Esophagus muscularis mucosa (tissue), 4 donors: Measurements from ENCODE around the gene STARD13.

ENCODE experiments used
- CTCF ChIP-seq, 3 experiments: fragments of 200-600 bp in 2 of 3; fragments of 450-650 bp in 1 of 3; sonication (generic) in 2 of 3; IDR thresholded peaks; one replicate each; pipeline ENCODE4 v1.5.1; 2017 to 2019; ENCODE audit warnings: antibody characterized with exemption in 3 of 3, mild to moderate bottlenecking in 2 of 3, moderate library complexity in 1 of 3
- EP300 ChIP-seq: sonication (generic); formaldehyde crosslinking; IDR thresholded peaks from one replicate; pipeline ENCODE4 v1.6.1; 2017; ENCODE audit warnings: antibody characterized with exemption
- POLR2A ChIP-seq: fragments of 450-650 bp; IDR thresholded peaks from one replicate; pipeline ENCODE4 v1.6.1; 2017; ENCODE audit warnings: antibody characterized with exemption, moderate library complexity, mild to moderate bottlenecking, low read depth

GRCh38 chr13:33217256-33217655 lies 68.3 kb downstream of the STARD13 start:
- TF ChIP-seq EP300 = no peak
- TF ChIP-seq CTCF (IDR thresholded peaks at IDR 0.05) = no peak
- no peak for TF ChIP-seq POLR2A
